ENCODE measurements around the gene CCDC93.
A peak's percentile ranks its signal among the peaks of the same experiment; 100 is the strongest.

The CCDC93 gene

DNA sequence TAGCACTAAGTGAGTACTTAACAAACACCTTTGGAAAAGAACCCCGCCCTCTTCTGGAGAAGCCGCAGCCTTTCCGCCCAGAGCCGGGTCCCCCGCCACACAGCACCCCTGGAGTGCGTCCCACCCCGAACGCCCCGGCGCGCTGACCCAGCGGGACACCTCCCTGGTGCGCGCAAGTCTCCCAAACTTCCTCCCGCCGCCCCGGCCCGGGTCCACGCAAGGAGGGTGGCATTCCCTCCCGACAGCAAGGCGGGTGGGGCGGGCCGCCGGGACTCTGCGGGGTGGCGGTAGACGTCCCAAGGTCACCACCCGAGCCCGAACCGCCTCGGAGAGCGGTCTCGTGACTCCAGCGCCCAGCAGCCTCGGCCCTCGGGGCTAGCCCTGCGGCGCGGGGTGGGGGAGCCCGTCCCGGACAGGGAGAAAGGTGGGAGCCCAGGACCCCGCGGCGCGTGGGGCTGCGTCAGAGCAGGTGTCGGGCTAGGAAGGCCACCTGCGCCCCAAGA is 598 bp downstream of the CCDC93 start:
- peaks cover 28% of the 10 kb centered on the region for H4K20me1 ChIP-seq (ENCODE audit: insufficient read depth, low read length)
- peaks cover 4% of the 10 kb centered on the region for H3K36me3 ChIP-seq (replicated peaks; ENCODE audit: low read depth, low read length)
- peaks cover 52% of the 10 kb centered on the region for H3K79me2 ChIP-seq (ENCODE audit: low read length)
- 0 out of 2 replicates have a peak overlapping the region, but pooled peaks have one; percentile 69 for H2AFZ ChIP-seq (ENCODE audit: low read depth, low read length)
- H3K27ac ChIP-seq (ENCODE audit: low read length): peak overlapping the region; percentile 61
- H3K4me2 ChIP-seq (ENCODE audit: low read length): peak overlapping the region; percentile 91
- peak overlapping the region; percentile 82 for H3K4me3 ChIP-seq (ENCODE audit: low read length)
- peaks cover 10% of the 10 kb centered on the region for H3K4me1 ChIP-seq (ENCODE audit: low read length)
- no peak for TF ChIP-seq EZH2phosphoT487 (IDR thresholded peaks at IDR 0.05; ENCODE audit: low read depth)
- TF ChIP-seq, protein P1, sequence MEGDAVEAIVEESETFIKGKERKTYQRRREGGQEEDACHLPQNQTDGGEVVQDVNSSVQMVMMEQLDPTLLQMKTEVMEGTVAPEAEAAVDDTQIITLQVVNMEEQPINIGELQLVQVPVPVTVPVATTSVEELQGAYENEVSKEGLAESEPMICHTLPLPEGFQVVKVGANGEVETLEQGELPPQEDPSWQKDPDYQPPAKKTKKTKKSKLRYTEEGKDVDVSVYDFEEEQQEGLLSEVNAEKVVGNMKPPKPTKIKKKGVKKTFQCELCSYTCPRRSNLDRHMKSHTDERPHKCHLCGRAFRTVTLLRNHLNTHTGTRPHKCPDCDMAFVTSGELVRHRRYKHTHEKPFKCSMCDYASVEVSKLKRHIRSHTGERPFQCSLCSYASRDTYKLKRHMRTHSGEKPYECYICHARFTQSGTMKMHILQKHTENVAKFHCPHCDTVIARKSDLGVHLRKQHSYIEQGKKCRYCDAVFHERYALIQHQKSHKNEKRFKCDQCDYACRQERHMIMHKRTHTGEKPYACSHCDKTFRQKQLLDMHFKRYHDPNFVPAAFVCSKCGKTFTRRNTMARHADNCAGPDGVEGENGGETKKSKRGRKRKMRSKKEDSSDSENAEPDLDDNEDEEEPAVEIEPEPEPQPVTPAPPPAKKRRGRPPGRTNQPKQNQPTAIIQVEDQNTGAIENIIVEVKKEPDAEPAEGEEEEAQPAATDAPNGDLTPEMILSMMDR (IDR thresholded peaks at IDR 0.05; ENCODE audit: low read depth, low read length): no peak
- peak overlapping the region; percentile 81 for H3K9ac ChIP-seq (ENCODE audit: low read length)
- H3K9me3 ChIP-seq (ENCODE audit: insufficient read depth, low read length): no peaks in the 10 kb centered on the region
- no peaks in the 10 kb centered on the region for H3K27me3 ChIP-seq (ENCODE audit: low read depth, low read length)

DNA sequence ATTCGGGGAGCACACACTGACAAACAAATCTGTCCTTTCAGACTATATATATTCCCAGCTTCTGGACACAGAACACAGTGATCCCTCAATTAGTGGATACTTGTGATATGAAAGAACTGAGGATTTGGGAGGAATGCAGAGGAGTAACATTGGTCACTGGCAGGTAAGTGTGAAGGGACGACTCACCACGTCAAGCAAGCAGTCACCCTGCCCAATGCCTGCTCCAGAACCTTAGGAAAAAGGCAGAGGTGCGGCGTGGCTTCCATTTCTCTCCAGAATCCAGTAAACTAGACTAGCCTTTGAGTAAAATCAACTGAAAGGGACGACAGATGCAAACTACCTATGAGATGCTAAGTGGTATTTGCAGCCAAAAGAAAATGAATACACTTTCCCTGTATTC is 1.1 kb downstream of the CCDC93 start:
- Histone ChIP-seq H3K27ac (ENCODE audit: low read length) (no peak overlapping the region), H3K79me2 (ENCODE audit: low read length) (peaks cover 52% of the 10 kb centered on the region), H3K4me2 (ENCODE audit: low read length) (peak overlapping the region; percentile 91), H3K9ac (ENCODE audit: low read length) (peak overlapping the region; percentile 81), H2AFZ (ENCODE audit: low read depth, low read length) (no peak overlapping the region), H3K9me3 (ENCODE audit: insufficient read depth, low read length) (no peaks in the 10 kb centered on the region), H3K4me3 (ENCODE audit: low read length) (peak overlapping the region; percentile 82), H4K20me1 (ENCODE audit: insufficient read depth, low read length) (peaks cover 28% of the 10 kb centered on the region), H3K4me1 (ENCODE audit: low read length) (peaks cover 10% of the 10 kb centered on the region), H3K27me3 (ENCODE audit: low read depth, low read length) (no peaks in the 10 kb centered on the region), H3K36me3 (replicated peaks; ENCODE audit: low read depth, low read length) (peaks cover 9% of the 10 kb centered on the region)
- TF ChIP-seq EZH2phosphoT487 (IDR thresholded peaks at IDR 0.05; ENCODE audit: low read depth): no peak
- TF ChIP-seq, protein P1 (IDR thresholded peaks at IDR 0.05; ENCODE audit: low read depth, low read length): no peak

DNA sequence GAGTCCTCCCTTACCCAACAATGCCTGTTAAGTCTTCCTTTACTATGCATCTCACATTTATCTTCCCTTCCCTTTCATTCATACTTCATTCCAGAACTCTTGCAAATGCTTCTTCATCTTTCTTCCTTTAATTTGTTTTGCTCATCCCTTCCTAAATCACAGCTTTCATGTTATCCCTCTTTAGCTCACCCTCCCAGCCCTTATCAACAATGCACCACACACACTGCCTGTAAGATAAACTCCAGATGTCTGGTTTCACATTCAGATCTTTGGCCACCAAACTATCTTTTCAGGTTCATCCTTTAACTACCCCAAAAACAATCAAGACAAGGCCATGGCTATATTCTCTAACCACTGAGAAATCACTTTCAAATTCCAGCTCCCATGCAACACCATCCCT is 3.4 kb downstream of the CCDC93 start:
- peaks cover 19% of the 10 kb centered on the region for H3K36me3 ChIP-seq (replicated peaks; ENCODE audit: low read depth, low read length)
- H3K27me3 ChIP-seq (ENCODE audit: low read depth, low read length): no peaks in the 10 kb centered on the region
- H4K20me1 ChIP-seq (ENCODE audit: insufficient read depth, low read length): peaks cover 28% of the 10 kb centered on the region
- H3K4me1 ChIP-seq (ENCODE audit: low read length): peaks cover 10% of the 10 kb centered on the region
- no peak overlapping the region for H3K9ac ChIP-seq (ENCODE audit: low read length)
- H3K4me2 ChIP-seq (ENCODE audit: low read length): no peak overlapping the region
- TF ChIP-seq EZH2phosphoT487 (IDR thresholded peaks at IDR 0.05; ENCODE audit: low read depth): no peak
- TF ChIP-seq, protein P1 (IDR thresholded peaks at IDR 0.05; ENCODE audit: low read depth, low read length): no peak
- no peak overlapping the region for H3K4me3 ChIP-seq (ENCODE audit: low read length)
- no peak overlapping the region for H3K27ac ChIP-seq (ENCODE audit: low read length)
- no peak overlapping the region for H2AFZ ChIP-seq (ENCODE audit: low read depth, low read length)
- H3K79me2 ChIP-seq (ENCODE audit: low read length): peaks cover 52% of the 10 kb centered on the region
- no peaks in the 10 kb centered on the region for H3K9me3 ChIP-seq (ENCODE audit: insufficient read depth, low read length)

DNA sequence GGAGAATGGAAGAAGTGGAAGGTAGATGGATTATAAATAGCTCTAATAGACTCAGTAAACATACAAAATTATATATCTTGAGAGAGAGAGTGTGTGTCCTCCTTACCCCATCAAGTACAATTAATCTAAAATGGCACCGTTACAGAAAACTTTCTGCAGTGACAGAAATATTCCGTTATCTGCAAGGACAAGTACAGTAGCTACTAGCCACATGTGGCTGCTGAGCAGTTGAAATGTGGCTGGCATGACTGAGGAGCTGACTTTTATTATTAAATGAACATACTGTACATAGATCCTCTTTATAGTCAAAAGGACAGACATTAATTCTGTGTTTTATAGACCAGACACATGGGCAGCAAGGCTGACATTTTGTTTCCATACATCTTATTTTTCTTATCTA is 7.0 kb downstream of the CCDC93 start:
- no peak overlapping the region for H3K9ac ChIP-seq (ENCODE audit: low read length)
- no peaks in the 10 kb centered on the region for H3K27me3 ChIP-seq (ENCODE audit: low read depth, low read length)
- peaks cover 21% of the 10 kb centered on the region for H4K20me1 ChIP-seq (ENCODE audit: insufficient read depth, low read length)
- no peak overlapping the region for H3K4me3 ChIP-seq (ENCODE audit: low read length)
- TF ChIP-seq, protein P1 (IDR thresholded peaks at IDR 0.05; ENCODE audit: low read depth, low read length): no peak
- no peak for TF ChIP-seq EZH2phosphoT487 (IDR thresholded peaks at IDR 0.05; ENCODE audit: low read depth)
- peaks cover 40% of the 10 kb centered on the region for H3K79me2 ChIP-seq (ENCODE audit: low read length)
- H3K27ac ChIP-seq (ENCODE audit: low read length): no peak overlapping the region
- H3K4me2 ChIP-seq (ENCODE audit: low read length): no peak overlapping the region
- H2AFZ ChIP-seq (ENCODE audit: low read depth, low read length): no peak overlapping the region
- H3K36me3 ChIP-seq (replicated peaks; ENCODE audit: low read depth, low read length): peaks cover 36% of the 10 kb centered on the region
- H3K4me1 ChIP-seq (ENCODE audit: low read length): peaks cover 5% of the 10 kb centered on the region
- no peaks in the 10 kb centered on the region for H3K9me3 ChIP-seq (ENCODE audit: insufficient read depth, low read length)

Data from OCI-LY3 (cell line).